Left lung (tissue), 10 donors: ENCODE results near the gene PRICKLE4. TPM values are rescaled to one million over a fixed set of nuclear protein-coding genes. Genes with fewer than 3 reads are reported as not detected.

Source experiments
- ATAC-seq: fragments of 200-7000 bp; cut with Tn5 transposase; one replicate; pipeline ENCODE4 v1.9.1; 2020; ENCODE audit warnings: moderate library complexity
- DNase-seq, 4 donors: peaks; one replicate each; pipeline ENCODE4 v3.0.0-alpha.2; 2013 to 2020
- H3K27ac ChIP-seq, 2 donors: fragments of 200-600 bp; sonication (generic) in 1 of 2; one replicate each; pipeline versions ENCODE4 v1.5.0 to v1.8.0; 2020 to 2021
- H3K27me3 ChIP-seq, 2 donors: fragments of 200-600 bp; sonication (generic) in 1 of 2; one replicate each; pipeline versions ENCODE4 v1.5.0 to v1.8.0; 2020 to 2021
- H3K36me3 ChIP-seq, 2 donors: fragments of 200-600 bp; sonication (generic) in 1 of 2; one replicate each; pipeline versions ENCODE4 v1.5.0 to v1.8.0; 2020 to 2021
- H3K4me1 ChIP-seq, 2 donors: fragments of 200-600 bp; one replicate each; pipeline ENCODE4 v1.8.0; 2021
- H3K4me3 ChIP-seq, 2 donors: fragments of 200-600 bp; sonication (generic) in 1 of 2; one replicate each; pipeline versions ENCODE4 v1.5.0 to v1.8.0; 2020 to 2021; ENCODE audit warnings: mild to moderate bottlenecking in 1 of 2
- H3K9me3 ChIP-seq, 2 donors: fragments of 200-600 bp; sonication (generic) in 1 of 2; one replicate each; pipeline versions ENCODE4 v1.5.0 to v1.8.0; 2020 to 2021
- CTCF ChIP-seq, 2 donors: fragments of 200-600 bp; sonication (generic) in 1 of 2; IDR thresholded peaks; one replicate each; pipeline versions ENCODE4 v1.5.0 to v1.8.0; 2021; ENCODE audit warnings: antibody characterized with exemption in 2 of 2
- intact Hi-C, 2 donors: fragments of 100-400 bp; cut with DNase I; formaldehyde crosslinking; loops; one replicate each; pipeline versions ENCODE4 v1.11.2 to v1.14.2; 2022
- polyA plus RNA-seq, 6 donors: library from polyadenylated mRNA; unstranded; fragments of 120-200 nt; gene quantifications; one replicate each; pipeline ENCODE4 v1.2.1, GENCODE V29; 2013; ENCODE audit not compliant: insufficient read length in 6 of 6
- total RNA-seq, 2 donors: library from RNA; stranded (reverse); fragmentation: NEBNext Ultra II Directional; extraction: Animal tissue kit (Norgen Biotek cat#: 25700); gene quantifications; one replicate each; pipeline ENCODE4 v1.2.1, GENCODE V29; 2021
- donor health status: DM: no; HTN: yes; CAD: no.
- donor health status: DM: no; HTN: no; CAD: no.

PRICKLE4 gene
- total and polyA plus RNA-seq, 8 donors: 4.5 to 13.7 (median 10.3) TPM

- DNase-seq (peak in 1 of 4 donors; percentile 27), ATAC-seq (peak; percentile 1)
- no peaks in the 10 kb centered on the region for H3K9me3 ChIP-seq
- no peaks in the 10 kb centered on the region for H3K27me3 ChIP-seq
- H3K4me3 ChIP-seq: peak overlapping the region in 1 of 2 donors; percentile 89
- peaks cover 0 to 5% of the 10 kb centered on the region in 2 donors for H3K36me3 ChIP-seq
- intact Hi-C loops: no loop called here
- H3K4me1 ChIP-seq: peaks cover 12 to 34% of the 10 kb centered on the region in 2 donors
- peak overlapping the region in 1 of 2 donors; percentile 98 for H3K27ac ChIP-seq
- no peak for TF ChIP-seq CTCF (IDR thresholded peaks at IDR 0.05)
Observed at GRCh38 chr6:41736186-41736733, 44.3 kb upstream of the PRICKLE4 start.

- Histone ChIP-seq H3K9me3 (no peaks in the 10 kb centered on the region), H3K4me3 (no peak overlapping the region), H3K36me3 (no peaks in the 10 kb centered on the region), H3K27me3 (no peaks in the 10 kb centered on the region), H3K27ac (no peak overlapping the region), H3K4me1 (peaks cover 12 to 27% of the 10 kb centered on the region in 2 donors)
- DNase-seq (peak in 1 of 4 donors; percentile 34), ATAC-seq (no peak)
- TF ChIP-seq CTCF (IDR thresholded peaks at IDR 0.05): no peak
- intact Hi-C loops: no loop called here
Observed at GRCh38 chr6:41736800-41737555, 43.6 kb upstream of the PRICKLE4 start.

- peaks cover 11 to 20% of the 10 kb centered on the region in 2 donors for H3K4me1 ChIP-seq
- H3K36me3 ChIP-seq: no peaks in the 10 kb centered on the region
- H3K27me3 ChIP-seq: no peaks in the 10 kb centered on the region
- TF ChIP-seq CTCF (IDR thresholded peaks at IDR 0.05): no peak
- no peak for ATAC-seq
- no peak overlapping the region for H3K27ac ChIP-seq
- intact Hi-C loops: no loop called here
- no peak for DNase-seq
- no peak overlapping the region for H3K4me3 ChIP-seq
- H3K9me3 ChIP-seq: no peaks in the 10 kb centered on the region
Observed at GRCh38 chr6:41737591-41738130, 42.9 kb upstream of the PRICKLE4 start.

GRCh38 chr6:41739041-41739440 is 41.5 kb upstream of the PRICKLE4 start:
- no peak for DNase-seq
- intact Hi-C loops: no loop called here
- TF ChIP-seq CTCF (IDR thresholded peaks at IDR 0.05): no peak

More at GRCh38 chr6:41739041-41739440, 41.5 kb upstream of the PRICKLE4 start:
- no peaks in the 10 kb centered on the region for H3K36me3 ChIP-seq
- no peaks in the 10 kb centered on the region for H3K9me3 ChIP-seq
- no peak for ATAC-seq
- no peaks in the 10 kb centered on the region for H3K27me3 ChIP-seq
- peaks cover 4 to 8% of the 10 kb centered on the region in 2 donors for H3K4me1 ChIP-seq
- no peak overlapping the region for H3K4me3 ChIP-seq
- no peak overlapping the region for H3K27ac ChIP-seq
